Heart right ventricle (tissue), 16 donors: Measurements from ENCODE around the gene ALKBH5. TPM values are rescaled to one million over a fixed set of nuclear protein-coding genes. Genes with fewer than 3 reads are reported as not detected.

Experiments used
- ATAC-seq, 8 donors: fragments of 200-7000 bp; cut with Tn5 transposase; one replicate each; pipeline ENCODE4 v1.9.1; 2020; ENCODE audit warnings: mild to moderate bottlenecking in 8 of 8, moderate library complexity in 8 of 8, moderate number of reproducible peaks in 1 of 8
- DNase-seq, 2 donors: peaks; one replicate each; pipeline ENCODE4 v3.0.0-alpha.2; 2020
- H3K27ac ChIP-seq, 10 donors: fragments of 200-600 bp; sonication (generic) in 2 of 10; one replicate each; pipeline versions ENCODE4 v1.5.0 to v1.8.0; 2020 to 2022; ENCODE audit warnings: mild to moderate bottlenecking in 3 of 10
- H3K27me3 ChIP-seq, 7 donors: fragments of 200-600 bp; one replicate each; pipeline ENCODE4 v1.8.0; 2021 to 2022; ENCODE audit warnings: mild to moderate bottlenecking in 2 of 7
- H3K36me3 ChIP-seq, 9 donors: fragments of 200-600 bp; sonication (generic) in 1 of 9; one replicate each; pipeline versions ENCODE4 v1.5.0 to v1.8.0; 2020 to 2022; ENCODE audit warnings: mild to moderate bottlenecking in 2 of 9
- H3K4me1 ChIP-seq, 9 donors: fragments of 200-600 bp; sonication (generic) in 1 of 9; one replicate each; pipeline versions ENCODE4 v1.5.0 to v1.8.0; 2020 to 2022; ENCODE audit warnings: mild to moderate bottlenecking in 4 of 9
- H3K4me3 ChIP-seq, 10 donors: fragments of 200-600 bp; sonication (generic) in 2 of 10; one replicate each; pipeline versions ENCODE4 v1.5.0 to v1.8.0; 2020 to 2022; ENCODE audit warnings: mild to moderate bottlenecking in 7 of 10, moderate library complexity in 2 of 10
- H3K9me3 ChIP-seq, 11 donors: fragments of 200-600 bp in 10 of 11; sonication (generic) in 2 of 11; one replicate each; pipeline versions ENCODE4 v1.5.0 to v1.8.0; 2013 to 2022; ENCODE audit warnings: mild to moderate bottlenecking in 2 of 11, control low read depth in 1 of 11, moderate library complexity in 1 of 11
- WGBS, 2 donors: extraction: QIAGEN DNeasy Blood & Tissue Kit; methylation state at CpG; one replicate each; pipeline ENCODE4 v1.1.7; 2013; ENCODE audit warnings: inconsistent platforms in 1 of 2; 5-methylcytosine and 5-hydroxymethylcytosine counted together
- intact Hi-C, 10 donors: fragments of 100-400 bp; cut with DNase I; formaldehyde crosslinking; loops; one replicate each; pipeline versions ENCODE4 v1.11.1 to v1.14.2; 2022
- polyA plus RNA-seq, 2 donors: library from polyadenylated mRNA; stranded (reverse); fragments of 200-250 nt; gene quantifications; one replicate each; pipeline ENCODE4 v1.2.3, GENCODE V29; 2013
- total RNA-seq, 10 donors: library from RNA; stranded (reverse); fragmentation: NEBNext Ultra II Directional in 3 of 10; extraction: Animal tissue kit (Norgen Biotek cat#: 25700) in 3 of 10; gene quantifications; one replicate each; pipeline versions ENCODE4 v1.2.1 to v1.2.4, GENCODE V29; 2021 to 2023
- TF ChIP-seq, protein P1 (sequence below), 9 donors: fragments of 200-600 bp; sonication (generic) in 2 of 9; IDR thresholded peaks; one replicate each; pipeline versions ENCODE4 v1.5.0 to v1.8.0; 2021 to 2022; ENCODE audit warnings: antibody characterized with exemption in 9 of 9, mild to moderate bottlenecking in 5 of 9, moderate library complexity in 1 of 9
- donor health status: Arrhythmogenic right ventricular cardiomyopathy.
- donor health status: ischemic (EF 13 %, LVEDD 7.1; RV severe dilation, severe dysfunction).
- donor health status: healthy with polysubstance abuse.
- donor health status: DM: no; HTN: yes; CAD: no.
- donor health status: DM: no; HTN: no; CAD: no.
- donor health status: ischemic (EF 25% LVEDD 6.9; RV normal size, moderate dysfunction).
- donor health status: ischemic (EF 25% LVEDD 5.7; RV mildly dilated, moderate dysfunction).
- donor health status: healthy.
- donor health status: DM: yes; HTN: yes; CAD: no.
- donor health status: Ischemic cardiomyopathy.
- donor health status: ischemic (EF 35%, LVEDD 5.7; RV mildly dilated, moderate dysfunction).
- donor health status: nonischemic (EF 11% LVEDD 7.7; RV severe dilation, severe dysfunction).
- donor health status: DM: yes; HTN: yes; CAD: no.
- donor health status: PGD.
- donor health status: ischemic (EF 29% LVEDD 5.4; RV normal size, mild dysfunction).
- donor health status: nonischemic (EF 23%, LVEDD 6.1; RV moderate dilation, normal function).

ALKBH5 gene
- total and polyA plus RNA-seq, 12 donors: 72.6 to 208 (median 190) TPM

DNA sequence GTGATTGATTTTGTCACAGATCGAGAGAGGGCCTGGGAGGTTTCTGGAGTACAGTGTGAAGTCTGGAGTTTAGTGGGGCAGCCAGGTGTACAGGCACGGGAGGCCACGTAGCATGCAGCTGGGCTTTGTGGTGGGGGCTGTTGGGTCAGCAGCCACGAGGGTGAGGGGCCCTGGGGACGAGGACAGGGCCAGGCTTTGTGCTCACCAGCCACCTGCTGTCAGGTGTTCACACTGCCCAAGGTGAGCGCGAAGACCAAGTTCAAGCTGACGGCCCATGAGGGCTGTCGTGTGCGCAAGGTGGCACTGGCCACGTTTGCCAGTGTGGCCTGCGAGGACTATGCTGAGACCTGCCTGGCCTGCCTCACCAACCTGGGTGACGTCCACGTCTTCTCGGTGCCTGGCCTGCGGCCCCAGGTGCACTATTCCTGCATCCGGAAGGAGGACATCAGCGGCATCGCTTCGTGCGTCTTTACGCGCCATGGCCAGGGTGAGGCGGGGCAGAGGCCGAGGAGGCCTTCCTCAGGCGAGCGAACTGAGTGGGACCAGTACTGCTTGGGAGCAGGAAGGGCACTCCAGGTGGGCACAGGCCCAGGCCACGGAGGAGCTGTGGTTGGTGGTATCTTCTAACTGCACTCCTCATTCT lies 57.7 kb downstream of the ALKBH5 start:
- Histone ChIP-seq H3K27me3 (no peaks in the 10 kb centered on the region), H3K36me3 (peaks cover 5 to 97% (median 24%) of the 10 kb centered on the region in 9 donors), H3K27ac (no peak overlapping the region), H3K9me3 (no peaks in the 10 kb centered on the region), H3K4me3 (no peak overlapping the region), H3K4me1 (peaks cover 0 to 5% (median 0%) of the 10 kb centered on the region in 9 donors)
- intact Hi-C loops: no loop called here
- TF ChIP-seq, protein P1, sequence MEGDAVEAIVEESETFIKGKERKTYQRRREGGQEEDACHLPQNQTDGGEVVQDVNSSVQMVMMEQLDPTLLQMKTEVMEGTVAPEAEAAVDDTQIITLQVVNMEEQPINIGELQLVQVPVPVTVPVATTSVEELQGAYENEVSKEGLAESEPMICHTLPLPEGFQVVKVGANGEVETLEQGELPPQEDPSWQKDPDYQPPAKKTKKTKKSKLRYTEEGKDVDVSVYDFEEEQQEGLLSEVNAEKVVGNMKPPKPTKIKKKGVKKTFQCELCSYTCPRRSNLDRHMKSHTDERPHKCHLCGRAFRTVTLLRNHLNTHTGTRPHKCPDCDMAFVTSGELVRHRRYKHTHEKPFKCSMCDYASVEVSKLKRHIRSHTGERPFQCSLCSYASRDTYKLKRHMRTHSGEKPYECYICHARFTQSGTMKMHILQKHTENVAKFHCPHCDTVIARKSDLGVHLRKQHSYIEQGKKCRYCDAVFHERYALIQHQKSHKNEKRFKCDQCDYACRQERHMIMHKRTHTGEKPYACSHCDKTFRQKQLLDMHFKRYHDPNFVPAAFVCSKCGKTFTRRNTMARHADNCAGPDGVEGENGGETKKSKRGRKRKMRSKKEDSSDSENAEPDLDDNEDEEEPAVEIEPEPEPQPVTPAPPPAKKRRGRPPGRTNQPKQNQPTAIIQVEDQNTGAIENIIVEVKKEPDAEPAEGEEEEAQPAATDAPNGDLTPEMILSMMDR (IDR thresholded peaks at IDR 0.05): no peak
- ATAC-seq (no peak), DNase-seq (no peak)
- 90 to 93% methylated on average over 28 of the region's 28 CpGs for WGBS, 2 donors

DNA sequence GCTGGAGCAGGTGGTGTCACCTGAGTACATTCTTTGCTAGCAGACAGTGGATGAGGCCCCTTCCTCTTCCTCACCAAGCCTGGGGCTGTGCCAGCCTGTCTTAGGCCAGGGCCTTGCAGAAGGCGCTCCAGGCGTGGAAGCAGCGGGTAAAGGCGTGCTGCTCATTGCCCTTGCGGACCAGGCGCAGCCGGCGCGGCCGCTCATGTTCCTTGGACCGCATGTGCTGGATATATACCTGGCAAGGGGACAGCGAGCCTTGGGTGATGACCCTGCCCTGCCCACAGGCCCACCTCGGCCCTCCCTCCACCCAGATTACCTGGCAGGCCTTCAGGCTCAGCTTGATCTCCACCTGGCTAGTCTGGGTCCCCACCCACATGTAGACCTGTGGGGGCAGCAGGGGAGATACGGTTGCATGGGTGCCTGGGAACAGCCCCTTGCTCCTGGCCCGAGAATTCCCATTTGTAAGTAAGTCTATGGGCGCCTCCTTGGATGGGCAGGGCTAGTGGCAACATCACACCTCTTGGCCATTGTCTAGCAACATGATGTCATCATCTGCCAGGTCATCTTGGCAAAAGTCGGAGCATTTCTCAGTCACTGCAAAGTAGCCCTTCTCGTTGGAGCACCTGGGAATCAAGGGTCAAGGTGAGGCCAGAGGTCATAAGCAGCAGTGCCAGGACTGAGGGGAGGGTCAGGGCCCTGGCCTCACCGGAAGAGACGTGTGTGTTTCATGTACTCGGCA lies 61.6 kb downstream of the ALKBH5 start:
- Histone ChIP-seq H3K9me3 (no peaks in the 10 kb centered on the region), H3K36me3 (peaks cover 5 to 100% (median 46%) of the 10 kb centered on the region in 9 donors), H3K4me1 (peaks cover 12 to 31% (median 21%) of the 10 kb centered on the region in 9 donors), H3K4me3 (no peak overlapping the region), H3K27ac (no peak overlapping the region), H3K27me3 (no peaks in the 10 kb centered on the region)
- intact Hi-C loops: no loop called here
- ATAC-seq: no peak
- WGBS, 2 donors: 89 to 91% methylated on average over 21 of the region's 21 CpGs
- DNase-seq: no peak
- TF ChIP-seq, protein P1 (IDR thresholded peaks at IDR 0.05): no peak

DNA sequence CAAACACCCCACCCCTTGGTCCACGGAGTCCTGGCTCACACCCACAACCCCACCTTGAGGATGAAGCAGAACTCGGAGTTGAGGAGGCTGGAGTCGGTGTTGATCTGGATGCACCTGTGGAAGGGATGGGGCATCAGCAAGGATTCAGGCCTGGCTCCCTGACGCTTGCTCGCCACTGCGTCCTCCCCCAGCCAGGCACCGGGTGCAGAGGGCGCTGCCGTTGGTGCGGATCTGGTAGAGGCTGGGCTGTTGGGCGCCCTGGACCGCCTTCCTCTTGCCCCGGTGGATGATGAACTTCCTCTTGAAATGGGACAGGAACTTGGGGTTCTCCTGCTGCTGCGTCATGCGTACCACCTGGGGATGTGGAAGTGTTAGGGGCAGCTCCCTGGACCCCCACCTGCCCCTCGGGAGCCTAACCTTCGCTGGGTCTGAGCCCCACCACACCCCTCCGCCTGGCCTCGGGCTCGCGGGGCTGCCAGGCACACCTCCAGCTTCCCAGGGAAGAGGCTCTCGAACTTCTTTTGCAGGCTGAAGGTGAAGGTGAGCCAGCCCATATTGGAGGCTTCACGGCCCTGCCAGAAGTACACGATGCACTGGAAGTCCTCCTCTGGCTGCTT lies 62.6 kb downstream of the ALKBH5 start:
- intact Hi-C loops: no loop called here
- H3K27ac ChIP-seq: peak overlapping the region in 2 of 10 donors; percentile 84 to 91
- H3K36me3 ChIP-seq: peaks cover 12 to 100% (median 56%) of the 10 kb centered on the region in 9 donors
- DNase-seq (no peak), ATAC-seq (no peak)
- TF ChIP-seq, protein P1 (IDR thresholded peaks at IDR 0.05): no peak
- H3K4me3 ChIP-seq: no peak overlapping the region
- H3K27me3 ChIP-seq: no peaks in the 10 kb centered on the region
- peaks cover 12 to 31% (median 21%) of the 10 kb centered on the region in 9 donors for H3K4me1 ChIP-seq
- H3K9me3 ChIP-seq: no peaks in the 10 kb centered on the region
- 90 to 91% methylated on average over 24 of the region's 24 CpGs for WGBS, 2 donors

DNA sequence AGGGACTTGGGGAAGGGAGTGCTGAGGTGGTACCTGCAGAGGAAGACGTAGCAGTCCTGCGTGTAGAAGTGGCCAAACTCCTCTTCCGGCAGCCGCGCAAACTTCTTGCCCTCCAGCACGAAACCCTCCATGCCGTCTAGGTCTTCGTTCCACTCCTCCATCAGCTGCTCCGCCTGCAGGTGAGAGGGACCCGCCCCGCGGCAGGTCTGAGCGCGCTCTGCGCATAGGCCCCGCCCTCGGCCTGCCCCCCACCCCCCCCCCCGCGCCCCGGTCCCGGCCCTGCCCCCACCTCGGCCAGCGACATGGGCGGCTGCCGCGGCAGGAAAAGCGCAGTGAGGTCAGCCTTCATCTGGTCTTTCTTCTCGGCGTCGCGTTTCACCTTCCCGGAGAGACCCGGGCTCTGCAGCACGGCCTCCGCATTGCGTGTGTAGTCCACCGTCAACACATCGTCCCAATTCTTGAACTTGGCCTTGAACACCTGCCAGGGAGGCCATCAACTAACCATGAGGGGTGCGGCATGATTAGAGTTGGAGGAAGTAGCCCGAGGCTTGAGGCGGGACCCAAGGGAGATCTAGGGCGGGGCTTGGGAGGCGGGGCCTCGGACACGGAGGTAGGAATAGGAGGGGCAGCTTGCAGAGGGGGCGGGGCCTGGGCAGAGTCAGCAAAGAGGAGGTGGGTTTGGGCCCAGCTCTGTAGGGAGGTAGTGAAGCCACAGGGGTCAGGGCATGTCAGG lies 63.4 kb downstream of the ALKBH5 start:
- DNase-seq: peak; percentile 54 to 62
- peak in 7 of 8 donors; percentile 23 to 66 (median 38) for ATAC-seq
- Histone ChIP-seq H3K36me3 (peaks cover 12 to 100% (median 64%) of the 10 kb centered on the region in 9 donors), H3K4me1 (peaks cover 12 to 31% (median 21%) of the 10 kb centered on the region in 9 donors), H3K4me3 (peak overlapping the region in 1 of 10 donors; percentile 2), H3K27me3 (no peaks in the 10 kb centered on the region), H3K9me3 (no peaks in the 10 kb centered on the region), H3K27ac (peak overlapping the region in 9 of 10 donors; percentile 19 to 91 (median 83))
- TF ChIP-seq, protein P1 (IDR thresholded peaks at IDR 0.05): no peak
- WGBS, 2 donors: 39 to 47% methylated on average over 42 to 46 of the region's 46 CpGs
- intact Hi-C loops: no loop called here
